NK-92 (cell line): Measurements from ENCODE around the gene NSMCE4A.
"Not testable (repeated sequence)": the region's sequence is repeated elsewhere in the genome, so short reads cannot be mapped to it uniquely, and the experiment has no call there.

ENCODE experiments used
- DNase-seq: peaks from one replicate; lab custom pipeline; 2025; ENCODE audit not compliant: unreplicated experiment; lab: John Stamatoyannopoulos, UW

Gene NSMCE4A

DNA sequence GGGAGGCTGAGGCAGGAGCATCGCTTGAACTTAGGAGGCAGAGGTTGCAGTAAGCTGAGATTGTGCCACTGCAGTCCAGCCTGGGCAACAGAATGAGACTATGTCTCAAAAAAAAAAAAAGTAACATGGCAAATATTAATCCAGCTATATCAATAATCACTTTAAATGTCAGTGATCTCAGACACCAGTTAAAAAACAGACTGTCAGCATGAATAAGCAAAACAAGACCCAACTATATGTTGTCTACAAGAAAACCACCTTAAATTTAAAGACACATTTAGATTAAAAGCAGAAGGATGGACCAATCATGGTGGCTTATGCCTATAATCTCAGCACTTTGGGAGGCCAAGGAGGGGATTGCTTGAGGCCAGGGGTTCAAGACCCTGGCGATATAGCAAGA, 38.7 kb downstream of the NSMCE4A start:
- DNase-seq = no peak

DNA sequence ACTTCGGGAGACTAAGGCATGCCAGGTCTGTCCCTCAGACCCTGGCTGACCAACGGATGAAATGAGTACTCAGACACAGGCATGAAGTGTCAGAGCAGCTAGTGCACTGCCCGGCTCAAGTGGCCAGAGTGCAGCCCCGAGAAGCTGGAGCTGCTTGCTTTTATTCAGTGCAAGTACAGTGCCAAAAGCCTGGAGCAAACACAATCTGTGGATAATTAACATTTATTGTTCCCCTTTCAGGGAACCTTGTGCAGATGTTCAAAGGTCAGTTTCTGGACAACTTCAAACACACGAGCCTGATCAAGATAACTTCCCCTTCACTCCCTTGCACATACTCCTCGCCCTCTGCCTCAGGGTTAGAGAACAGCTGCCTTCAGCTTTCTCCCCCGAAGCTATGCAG, 39.3 kb downstream of the NSMCE4A start:
- no peak for DNase-seq

DNA sequence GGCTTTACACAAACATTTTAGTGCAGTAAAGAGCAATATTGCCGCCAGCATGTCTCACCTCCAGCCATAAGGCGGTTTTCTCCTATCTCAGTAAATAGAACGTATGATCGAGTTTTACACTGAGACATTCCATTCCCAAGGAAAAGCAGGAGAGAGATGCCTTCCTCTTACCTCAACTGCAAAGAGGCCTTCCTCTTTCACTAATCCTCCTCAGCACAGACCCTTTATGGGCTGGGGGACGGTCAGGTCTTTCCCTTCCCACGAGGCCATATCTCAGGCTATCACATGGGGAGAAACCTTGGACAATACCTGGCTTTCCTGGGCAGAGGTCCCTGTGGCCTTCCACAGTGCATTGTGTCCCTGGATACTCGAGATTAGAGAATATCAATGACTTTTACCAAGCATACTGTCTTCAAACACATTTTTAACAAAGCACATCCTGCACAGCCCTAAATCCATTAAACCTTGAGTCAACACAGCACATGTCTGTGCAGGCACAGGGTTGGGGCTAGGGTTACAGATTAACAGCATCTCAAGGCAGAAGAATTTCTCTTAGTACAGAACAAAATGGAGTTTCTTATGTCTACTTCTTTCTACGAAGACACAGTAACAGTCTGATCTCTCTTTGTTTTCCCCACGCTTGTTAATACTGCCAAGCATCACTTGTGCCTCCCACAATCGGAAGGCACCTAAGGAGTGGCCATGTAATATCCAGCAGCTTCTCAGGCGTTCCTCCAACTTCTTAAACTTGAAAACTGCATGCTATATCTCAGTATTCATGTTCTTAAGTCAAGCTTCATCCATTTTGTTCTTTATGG, 44.5 kb downstream of the NSMCE4A start:
- not testable (repeated sequence) for DNase-seq

DNA sequence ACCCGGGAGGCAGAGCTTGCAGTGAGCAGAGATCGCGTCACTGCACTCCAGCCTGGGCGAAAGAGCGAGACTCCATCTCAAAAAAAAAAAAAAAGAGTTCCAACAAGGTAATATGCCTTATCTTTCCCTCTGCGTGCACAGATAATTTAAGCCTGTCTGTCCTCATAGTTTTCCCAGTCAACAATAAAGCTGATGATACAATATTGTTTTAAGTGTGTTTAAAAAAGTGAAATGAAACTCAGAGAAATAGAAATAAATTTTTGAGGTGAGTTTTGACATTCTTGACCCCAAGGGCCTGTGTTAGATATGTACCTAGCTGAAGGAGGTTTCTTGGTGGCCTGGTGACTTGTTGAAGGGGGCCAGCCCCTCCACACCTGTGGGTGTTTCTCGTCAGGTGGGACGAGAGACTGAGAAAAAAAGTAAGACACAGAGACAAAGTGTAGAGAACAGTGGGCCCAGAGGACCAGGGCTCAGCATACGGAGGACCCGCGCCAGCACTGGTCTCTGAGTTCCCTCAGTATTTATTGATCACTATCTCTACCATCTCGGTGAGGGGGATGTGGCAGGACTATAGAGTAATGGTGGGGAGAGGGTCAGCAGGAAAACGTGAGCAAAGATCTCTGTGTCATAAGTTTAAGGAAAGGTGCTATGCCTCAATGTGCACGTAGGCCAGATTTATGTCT, 45.3 kb downstream of the NSMCE4A start:
- not testable (repeated sequence) for DNase-seq

DNA sequence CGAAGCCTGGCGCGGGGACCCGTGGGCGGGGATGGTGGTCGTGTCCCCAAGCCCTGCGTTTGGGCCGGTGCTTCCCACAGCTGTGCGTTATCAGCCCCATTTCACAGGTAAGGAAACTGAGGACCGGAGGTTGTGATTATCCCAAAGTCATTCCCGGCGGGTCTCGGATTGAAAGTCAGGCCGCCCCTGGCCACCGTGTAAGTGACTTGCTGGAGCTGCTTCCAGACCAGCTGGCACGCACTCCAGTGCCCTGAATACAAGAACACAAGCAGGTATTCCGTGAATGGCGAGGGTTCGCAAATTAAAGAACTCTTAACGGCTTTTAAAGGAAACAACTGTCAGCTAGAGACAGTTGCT, 46.5 kb downstream of the NSMCE4A start:
- no peak for DNase-seq

DNA sequence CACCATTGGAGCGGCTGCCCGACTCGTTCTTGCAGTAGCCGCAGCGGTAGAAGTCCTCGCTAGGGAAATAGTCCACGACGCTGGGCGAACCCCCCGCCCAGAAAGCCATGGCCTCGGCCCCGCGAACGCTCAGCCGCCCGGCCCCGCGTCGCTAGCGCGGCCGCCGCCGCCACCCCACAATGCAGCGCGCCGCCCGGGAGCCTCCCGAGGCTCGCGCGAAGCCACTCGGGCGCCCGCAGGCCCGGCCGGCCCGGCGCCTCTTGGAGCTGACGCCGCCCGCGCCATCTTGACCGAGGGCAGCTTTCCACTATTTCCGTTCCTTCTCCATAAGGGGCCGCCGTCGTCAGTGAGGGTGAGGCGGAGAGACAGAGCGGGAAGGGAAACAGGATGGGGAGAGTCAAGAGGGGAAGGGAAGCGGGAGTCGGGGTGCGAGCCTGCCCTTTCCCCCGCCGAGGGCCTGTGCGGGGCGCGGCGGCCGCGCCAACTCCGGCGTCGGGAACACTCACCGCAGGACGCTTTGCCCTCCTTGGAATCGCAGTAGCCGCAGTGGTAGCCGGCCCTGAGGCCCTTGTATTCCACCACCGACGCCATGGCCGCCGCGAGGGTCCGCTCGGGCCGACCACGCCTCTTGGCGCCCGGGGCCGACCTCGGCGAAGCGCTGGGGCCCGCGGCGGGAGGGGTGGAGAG, 47.0 kb downstream of the NSMCE4A start, which contains the start of gene ATE1:
Gene ATE1, minus strand, starts transcription at position 191 of the 687 bp plus-strand sequence. Its CDS starts 82 bp downstream, at position 109.
- DNase-seq = no peak

DNA sequence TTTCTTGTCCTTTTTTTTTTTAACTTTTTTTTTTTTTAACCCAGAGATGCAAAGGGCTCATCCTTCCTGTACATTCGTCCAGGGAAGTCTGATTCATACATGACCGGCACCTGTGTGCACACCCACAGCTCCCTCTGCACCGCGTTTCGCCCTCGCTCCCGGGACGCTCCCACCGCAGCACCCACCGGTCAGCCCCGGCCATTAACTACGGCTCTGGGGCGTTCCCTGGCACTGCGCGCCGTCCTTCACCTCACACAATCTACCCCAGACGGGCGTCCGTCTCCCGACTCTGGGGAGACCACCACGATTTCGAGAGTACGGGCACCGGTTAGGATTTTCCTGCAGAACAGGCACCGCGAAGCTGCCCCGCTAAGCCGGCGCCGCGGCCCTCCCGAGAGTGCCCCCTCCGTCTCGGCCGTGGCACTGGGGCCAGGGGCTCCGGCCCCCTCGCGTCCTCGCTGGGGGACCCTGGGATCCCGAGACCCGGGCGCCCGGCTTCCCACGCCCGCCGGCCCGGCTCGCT, 47.6 kb downstream of the NSMCE4A start:
- DNase-seq = no peak

DNA sequence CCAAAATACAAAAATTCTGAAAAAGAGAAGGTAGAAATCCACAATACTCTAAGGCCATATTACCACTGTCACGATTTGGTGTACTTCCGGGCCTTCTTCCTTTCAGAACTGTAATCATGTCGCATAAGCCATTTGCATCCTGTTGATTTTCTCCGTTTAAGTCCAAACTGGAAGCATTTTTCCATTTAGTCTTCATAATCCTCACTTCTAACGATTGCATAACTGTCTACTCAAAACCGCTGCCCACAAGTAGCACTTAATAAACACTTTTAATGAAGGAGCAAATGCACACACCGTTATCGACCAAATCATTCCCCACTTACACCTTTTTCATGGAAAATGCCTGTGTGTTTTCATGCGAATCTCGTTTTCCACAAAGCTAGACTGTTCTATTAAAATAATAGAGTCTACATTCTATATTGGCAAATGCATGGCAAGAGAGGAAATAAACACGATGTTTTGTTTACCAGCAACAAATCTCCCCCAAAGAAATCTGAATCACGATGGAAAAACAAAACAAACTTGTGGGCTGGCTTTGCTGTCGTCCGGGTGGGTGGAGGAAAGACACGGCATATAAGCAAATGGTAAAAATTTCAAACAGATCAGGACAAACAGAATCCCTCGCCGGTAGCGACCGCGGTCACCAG, 48.2 kb downstream of the NSMCE4A start:
- DNase-seq = no peak

DNA sequence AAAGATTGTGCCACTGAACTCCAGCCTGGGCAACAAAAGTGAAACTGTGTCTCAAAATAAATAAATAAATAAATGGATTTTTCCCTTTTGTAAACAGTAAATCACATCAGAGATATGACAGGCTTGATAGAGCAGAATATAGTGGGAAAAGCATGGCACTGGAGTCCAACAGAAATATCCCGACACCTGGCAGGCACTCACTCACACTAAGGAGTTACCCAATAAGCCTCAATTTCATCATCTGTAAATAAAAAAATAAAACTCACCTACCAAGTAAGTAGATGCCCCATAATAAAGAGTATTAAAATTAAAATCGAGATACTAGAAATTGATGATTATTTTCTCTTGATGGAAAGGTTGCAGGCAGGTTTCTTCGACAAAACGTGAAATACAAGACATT, 48.9 kb downstream of the NSMCE4A start:
- DNase-seq = no peak

DNA sequence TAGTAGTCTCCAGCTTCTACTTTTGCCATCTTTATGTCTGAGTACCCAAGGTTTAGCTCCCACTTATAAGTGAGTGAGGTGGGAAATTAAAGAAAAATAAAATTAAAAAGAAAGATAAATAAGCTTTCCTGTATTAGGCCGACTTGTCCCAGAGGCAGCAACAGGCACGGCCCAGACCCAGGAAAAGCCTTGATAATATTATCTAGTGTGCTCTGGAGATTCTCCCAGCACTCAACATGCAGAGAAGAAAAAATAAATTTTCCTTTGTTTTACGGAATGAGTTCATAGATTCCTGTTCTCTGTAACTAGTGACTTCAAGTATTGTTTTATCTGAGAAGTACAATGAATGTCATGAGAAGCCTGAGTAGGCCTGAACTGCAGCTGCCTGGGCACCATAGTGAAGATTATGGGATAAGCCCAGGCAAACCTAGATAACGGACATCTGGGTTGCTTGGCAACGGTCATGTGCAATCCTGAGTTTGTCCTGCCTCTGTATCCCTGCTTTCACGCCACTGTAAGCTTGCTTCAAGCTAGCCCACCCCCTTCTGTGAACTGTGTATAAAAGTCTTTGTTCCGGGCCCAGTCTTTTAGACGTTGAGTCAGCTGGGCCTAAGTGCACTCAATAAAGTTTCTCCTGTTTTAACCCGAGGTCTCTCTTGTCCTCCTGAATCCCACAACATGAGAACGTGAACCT, 53.6 kb downstream of the NSMCE4A start:
- no peak for DNase-seq

DNA sequence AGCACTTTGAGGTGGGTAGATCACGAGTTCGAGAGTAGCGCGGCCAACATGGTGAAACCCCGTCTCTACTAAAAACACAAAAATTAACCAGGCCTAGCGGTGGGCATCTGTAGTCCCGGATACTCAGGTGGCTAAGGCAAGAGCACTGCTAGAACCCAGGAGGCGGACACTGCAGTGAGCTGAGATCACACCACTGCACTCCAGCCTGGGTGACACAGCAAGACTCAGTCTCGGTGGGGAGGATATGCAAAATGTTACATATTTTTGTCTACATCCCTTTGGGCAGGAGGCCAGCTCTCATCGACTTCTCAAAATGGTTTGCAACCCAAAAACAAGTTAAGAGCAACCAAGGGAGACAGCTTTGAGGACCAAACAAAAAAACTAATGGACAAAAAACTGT, 55.4 kb downstream of the NSMCE4A start:
- no peak for DNase-seq

DNA sequence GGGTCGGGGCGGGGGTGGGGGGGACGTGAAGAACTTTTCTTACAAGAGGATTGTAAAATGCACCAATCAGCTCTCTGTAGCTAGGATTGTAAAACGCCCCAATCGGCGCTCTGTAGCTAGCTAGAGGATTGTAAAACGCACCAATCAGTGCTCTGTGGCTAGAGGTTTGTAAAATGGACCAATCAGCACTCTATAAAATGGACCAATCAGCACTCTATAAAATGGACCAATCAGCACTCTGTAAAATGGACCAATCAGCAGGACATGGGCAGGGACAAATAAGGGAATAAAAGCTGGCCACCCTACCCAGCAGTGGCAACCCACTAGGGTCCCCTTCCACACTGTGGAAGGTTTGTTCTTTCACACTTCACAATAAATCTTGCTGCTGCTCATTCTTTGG, 56.2 kb downstream of the NSMCE4A start:
- DNase-seq = not testable (repeated sequence)

DNA sequence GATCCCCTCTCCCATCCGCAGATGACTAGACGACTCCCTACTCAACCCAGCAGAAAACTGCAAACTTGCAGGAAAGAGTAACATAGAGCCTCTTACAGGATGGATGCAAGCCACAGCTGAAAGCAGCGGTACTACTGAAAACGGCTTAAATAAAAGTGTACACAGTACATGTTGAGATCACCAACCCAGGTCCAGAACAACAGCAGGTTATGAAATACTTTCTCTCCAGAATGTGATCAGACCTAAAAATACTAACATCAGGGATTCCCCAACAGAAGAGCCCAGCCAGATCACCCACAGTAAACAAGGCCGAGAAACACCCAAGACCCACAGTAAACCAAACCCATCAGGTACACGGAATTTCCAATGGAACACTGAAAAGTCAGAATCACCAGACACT, 60.4 kb downstream of the NSMCE4A start:
- DNase-seq = no peak

DNA sequence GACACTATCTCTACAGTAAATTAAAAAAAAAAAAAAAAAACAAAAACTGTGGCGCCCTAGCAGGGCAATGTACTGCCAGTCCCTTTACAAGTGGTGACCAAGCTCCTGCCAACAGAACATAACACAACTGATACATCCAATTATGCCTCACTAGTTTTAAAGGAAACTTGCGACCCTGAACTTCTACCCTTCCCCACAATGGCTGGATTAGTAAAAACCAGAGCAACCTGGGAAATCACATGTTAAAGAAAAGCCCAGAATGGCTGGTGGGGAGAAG, 63.7 kb downstream of the NSMCE4A start:
- no peak for DNase-seq

DNA sequence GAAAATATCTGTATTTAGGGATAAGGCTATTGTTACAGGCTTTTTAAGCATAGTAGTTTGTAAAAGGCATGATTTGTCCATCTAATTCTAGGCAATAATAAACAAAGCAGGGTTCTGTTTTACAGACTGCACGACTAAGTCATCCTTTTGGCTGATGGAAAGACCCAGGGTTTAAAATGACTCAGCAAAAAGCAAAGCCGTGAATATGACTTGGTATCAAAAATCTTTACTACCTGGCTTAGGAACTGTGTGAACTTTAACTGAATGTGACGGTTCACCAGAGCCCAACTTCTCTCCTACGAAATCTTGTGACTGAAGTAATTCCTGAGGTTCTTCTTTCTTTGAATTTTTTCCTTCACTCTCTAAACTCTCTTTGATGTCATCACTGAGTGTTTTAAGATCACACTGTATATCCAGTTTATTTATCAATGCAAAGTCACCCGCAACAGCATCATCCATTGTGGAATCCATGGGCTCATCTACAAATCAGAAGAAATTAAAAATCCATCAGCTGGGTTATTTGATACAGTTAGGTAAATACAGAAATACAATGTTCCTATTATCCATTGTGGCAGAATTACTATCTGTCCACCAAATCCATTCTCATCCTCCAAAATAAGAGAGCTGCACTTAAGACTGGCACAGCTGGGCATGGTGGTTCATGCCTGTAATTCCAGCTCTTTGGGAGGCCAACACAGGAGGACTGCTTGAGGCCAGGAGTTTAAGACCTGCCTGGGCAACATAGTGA, 64.2 kb downstream of the NSMCE4A start:
- DNase-seq = no peak
